Kidney tubule cell (primary cell): Measurements from ENCODE around the gene CCDC92B.

Source experiments
- DNase-seq: peaks from one replicate; pipeline ENCODE4 v3.0.0-alpha.2; 2018; ENCODE audit warnings: low spot score

The CCDC92B gene

DNA sequence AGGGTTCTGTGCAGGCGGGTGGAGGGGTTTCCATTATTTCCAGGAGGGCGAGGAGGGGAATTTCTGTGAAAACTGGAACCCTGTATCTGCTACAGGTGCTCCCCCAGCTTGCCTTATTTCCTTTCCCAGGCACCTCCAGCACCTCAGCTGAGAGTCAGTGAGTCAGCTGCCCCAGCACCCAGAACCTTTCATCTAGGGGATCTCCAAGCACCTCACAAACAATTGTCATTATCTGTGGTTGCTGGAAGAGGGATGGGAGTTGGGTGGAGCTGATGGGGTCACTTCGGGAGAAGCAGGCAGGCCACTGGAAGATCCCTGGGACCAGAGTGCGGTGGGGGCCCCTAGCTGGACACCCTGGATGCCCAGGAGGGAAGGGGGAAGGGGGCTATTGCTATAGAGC lies 27.8 kb downstream of the CCDC92B start:
- no peak for DNase-seq

DNA sequence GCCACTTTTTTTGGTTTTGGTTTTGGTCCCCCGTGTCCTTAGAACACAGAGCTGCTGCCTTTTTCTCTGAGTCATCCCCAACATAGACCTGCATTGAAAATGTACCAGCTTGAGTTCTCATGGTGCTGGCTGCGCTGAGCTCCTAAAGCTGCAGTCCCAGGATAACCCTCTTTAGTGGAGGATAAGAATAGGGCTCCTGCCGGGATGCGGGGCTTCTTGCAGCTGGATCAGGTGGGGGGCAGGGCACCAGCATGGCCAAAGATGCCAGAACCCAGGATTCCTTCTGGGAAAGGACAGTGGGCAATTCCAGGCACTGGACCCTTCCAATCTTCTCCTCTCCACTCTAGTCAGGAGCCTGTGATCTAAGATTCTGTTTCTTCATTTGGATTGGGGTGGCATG lies 29.6 kb downstream of the CCDC92B start:
- no peak for DNase-seq

DNA sequence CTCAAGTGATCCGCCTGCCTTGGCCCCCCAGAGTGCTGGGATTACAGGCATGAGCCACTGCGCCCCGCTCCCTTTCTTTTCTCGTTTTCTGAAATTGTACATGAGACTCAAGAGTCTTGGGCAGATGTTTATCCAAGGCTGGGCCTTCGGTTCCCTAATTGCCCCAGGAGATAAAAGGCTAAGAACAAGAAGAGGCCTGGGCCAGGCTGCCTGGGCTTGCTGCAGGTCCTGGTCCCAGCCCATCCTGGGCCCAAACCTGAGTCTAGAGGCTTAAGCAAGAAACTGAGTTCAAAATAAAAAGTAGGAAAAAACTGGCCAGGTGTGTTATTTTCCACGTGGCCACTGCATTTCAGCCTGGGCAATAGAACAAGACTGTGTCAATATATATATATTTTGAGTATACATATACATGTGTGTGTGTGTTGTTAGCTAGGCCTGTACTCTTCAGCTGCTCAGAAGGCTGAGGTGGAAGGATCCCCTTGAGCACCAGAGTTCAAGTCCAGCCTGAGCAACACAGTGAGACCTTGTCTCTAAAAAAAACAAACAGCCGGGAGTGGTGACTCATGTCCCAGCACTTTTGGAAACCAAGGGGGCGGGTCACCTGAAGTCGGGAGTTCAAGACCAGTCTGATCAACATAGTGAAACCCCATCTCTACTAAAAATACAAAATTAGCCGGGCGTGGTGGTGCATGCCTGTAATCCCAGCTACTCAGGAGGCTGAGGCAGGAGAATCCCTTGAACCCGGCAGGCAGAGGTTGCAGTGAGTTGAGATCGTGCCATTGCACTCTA lies 31.1 kb downstream of the CCDC92B start:
- DNase-seq: no peak

DNA sequence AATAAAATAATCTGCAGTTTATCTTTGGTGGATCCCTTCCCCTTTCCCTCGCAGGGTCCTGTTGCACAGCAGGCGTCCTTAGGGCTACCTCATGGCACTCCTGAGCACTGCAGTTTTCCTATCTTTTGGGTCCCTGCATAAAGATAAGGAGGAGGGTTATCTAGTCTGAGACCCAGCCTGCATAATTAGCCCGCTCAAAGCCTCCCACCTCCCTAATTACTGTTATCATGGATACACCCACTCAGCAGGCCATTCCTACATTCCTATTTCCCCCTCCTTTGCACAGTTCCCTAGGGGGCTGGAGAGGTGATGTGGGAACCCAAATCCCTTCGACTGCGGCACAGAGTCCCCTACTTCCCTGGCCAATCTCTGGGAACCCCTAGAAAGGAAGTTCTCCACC lies 32.8 kb downstream of the CCDC92B start:
- DNase-seq: no peak

DNA sequence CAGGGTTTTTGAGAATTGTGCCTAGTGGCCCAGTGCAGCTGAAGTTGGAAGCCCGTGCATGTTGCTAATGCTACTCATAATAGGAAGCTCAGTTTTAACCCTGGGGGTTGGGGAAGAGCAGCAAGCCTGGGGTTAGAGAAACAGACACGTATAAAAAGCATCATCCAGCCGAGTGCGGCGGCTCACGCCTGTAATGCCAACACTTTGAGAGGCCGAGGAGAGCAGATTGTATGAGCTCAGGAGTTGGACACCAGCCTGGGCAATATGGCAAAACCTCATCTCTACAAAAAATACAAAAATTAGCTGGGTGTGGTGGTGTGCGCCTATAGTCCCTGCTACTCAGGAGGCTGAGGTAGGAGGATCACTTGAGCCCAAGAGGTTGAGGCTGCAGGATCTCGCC lies 35.6 kb downstream of the CCDC92B start:
- DNase-seq: no peak

DNA sequence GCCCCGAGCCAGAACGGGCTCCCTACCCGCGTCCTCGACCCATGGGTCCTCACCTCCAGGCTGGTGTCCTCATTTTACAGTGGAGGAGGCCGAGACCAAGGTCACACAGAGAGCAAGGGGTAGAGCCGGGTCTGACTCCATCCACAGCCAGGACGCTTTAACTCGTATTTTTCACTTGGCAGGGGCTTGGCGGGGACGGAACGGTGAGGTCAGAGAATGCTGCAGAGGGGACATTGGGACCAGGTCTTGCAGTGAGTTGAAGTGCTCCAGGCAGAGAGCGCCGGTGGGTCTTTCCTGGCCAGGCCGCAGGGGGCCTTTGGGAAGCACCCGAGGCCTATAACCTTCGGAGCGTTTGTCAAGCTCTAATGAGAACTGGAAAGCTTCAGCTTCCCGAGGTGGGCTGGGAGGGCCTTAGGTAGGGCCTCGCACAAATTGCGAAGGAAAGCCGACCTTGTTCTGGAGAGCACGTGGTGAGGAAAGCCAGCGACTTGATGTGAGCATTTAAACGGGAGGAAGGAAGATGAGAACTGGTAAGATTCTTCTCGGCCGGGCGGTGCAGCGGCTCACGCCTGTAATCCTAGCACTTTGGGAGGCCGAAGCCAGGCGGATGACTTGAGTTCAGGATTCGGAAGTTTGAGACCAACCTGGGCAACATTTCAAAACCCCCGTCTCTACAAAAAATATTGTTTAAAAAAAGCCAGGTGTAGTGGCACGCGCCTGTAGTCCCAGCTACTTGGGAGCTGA lies 37.0 kb downstream of the CCDC92B start:
- peak; percentile 27 for DNase-seq

DNA sequence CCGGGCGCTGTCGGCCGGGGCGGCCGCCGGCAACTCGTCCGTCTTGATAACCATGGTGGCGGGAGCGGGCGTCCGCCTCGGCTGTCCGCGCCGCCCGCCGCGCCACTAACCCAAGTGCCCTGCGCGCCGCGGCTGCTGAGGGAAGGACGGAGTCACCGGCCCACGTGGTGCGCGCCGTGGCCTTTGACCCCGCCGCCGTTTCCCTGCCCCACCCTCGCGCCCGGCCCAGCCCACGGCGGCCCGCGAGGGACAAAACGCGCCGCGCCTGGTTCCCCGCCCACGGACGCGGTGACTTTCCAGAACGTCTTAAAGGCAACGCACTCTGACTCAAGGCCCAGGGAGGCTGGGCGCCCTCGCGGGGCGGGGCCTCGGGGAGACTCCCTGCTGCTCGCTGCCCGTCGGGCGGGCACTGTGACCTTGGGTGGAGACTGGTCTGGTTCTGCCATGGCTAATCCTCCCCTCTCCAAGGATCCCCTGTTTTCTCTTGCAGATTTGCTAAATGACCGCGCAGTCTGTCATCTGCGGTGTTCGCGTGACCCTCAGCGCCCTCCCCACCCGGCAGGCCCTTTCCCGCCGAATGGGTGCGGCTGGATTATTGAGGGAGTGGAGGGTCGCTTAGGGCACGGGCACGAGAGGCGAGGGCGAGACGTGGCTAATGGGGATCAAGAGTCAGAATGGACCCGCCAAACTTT lies 37.7 kb downstream of the CCDC92B start, which contains the start of gene CLUH:
Gene CLUH, minus strand, starts transcription at position 157 of the 692 bp plus-strand sequence. Its CDS starts 103 bp downstream, at position 54.
- peak; percentile 98 for DNase-seq

DNA sequence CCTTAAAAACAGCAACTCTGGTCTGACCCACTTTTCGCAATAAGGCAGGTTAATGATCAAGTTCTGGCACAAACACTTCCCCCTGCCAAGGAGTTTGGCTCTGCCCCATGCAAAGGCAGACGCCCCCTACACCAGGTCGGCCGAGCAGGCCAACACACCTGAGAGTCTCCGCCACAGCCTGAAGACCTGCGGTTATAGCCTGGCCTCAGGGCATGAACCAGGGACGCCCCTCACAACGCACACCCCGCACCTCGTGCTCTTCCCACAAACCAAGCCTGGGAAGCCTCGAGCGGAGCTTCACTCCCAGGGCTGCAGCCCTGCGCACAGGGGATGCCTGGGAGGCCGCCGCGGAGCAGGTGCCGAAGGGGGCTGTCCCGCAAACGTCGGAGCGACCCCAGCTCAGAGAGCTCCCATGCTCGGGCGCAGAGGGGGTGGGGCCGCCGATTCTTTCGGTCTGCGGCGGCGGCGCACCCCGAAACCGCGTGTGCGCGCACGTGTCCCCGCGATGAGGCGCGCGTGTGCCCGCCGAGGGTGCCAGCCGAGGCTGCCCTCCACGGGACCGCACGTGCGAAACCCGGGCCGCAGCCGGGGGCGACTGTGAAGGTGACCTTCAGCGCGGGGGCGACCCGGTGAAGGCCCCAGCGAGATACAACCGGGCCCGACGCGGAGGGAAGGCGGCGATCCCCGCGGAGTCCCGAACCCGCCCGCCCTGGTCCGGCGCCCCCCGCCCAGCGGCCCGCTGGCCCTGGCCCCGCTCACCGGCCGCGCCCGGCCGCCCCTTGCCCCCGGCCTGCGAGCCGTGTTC lies 38.4 kb downstream of the CCDC92B start:
- peak; percentile 50 for DNase-seq

DNA sequence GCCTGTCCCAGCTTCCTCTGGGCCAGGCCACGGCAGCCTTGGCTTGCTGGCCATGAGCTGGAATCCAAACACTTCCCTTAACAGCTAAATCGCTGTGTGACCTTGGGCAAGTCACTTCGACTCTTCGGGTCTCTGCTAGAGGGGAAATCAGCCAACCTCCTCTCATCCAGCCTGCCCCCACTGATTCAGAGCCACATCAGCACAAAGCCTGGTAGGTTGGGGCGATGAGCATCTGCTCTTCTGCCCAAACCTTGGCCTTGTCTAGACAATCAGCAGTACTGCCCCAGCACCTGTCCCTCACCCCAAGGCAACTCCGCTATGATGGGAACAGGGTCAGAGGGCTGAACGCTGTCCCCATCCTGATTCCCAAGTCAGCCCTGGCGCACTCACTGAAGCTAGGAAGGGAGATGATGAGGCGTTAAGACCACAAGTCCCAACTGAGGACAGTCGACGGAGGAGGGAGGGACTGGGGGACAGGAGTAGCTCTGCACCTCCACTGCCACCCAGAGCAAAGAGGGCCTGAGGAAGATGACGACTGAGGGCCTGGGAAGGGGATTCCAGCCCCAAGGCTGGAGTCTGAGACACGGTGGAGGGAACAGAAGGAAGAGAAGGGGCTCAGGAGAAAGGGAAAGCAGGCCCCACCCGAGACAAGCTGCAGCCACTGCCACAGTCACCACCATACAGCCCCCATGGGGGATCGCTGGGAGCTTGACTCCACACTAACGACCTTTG lies 39.2 kb downstream of the CCDC92B start:
- peak; percentile 25 for DNase-seq

DNA sequence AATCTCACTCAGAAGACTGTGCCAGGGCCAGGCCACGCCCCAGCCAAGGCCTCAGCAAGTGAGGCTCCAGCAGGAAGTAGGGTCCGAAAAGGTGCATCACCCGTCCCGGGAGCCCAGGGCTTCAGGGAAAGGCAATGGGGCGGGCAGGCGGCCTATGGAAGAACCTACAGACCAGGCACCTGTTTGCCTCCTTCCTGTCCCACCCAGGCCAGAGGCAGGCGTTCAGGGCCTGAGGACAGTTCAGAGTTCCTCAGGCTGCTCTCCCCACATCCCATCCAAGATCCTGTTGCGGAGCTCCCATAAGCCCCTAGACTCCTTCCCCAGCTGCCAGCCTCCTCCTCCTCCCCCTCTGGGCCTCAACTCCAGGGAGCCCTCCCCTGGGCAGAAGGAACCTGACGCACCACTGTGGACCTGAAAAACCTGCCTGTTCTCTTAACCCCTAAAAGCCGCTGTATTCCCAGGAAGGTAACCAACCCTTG lies 40.2 kb downstream of the CCDC92B start:
- DNase-seq: peak; percentile 87

DNA sequence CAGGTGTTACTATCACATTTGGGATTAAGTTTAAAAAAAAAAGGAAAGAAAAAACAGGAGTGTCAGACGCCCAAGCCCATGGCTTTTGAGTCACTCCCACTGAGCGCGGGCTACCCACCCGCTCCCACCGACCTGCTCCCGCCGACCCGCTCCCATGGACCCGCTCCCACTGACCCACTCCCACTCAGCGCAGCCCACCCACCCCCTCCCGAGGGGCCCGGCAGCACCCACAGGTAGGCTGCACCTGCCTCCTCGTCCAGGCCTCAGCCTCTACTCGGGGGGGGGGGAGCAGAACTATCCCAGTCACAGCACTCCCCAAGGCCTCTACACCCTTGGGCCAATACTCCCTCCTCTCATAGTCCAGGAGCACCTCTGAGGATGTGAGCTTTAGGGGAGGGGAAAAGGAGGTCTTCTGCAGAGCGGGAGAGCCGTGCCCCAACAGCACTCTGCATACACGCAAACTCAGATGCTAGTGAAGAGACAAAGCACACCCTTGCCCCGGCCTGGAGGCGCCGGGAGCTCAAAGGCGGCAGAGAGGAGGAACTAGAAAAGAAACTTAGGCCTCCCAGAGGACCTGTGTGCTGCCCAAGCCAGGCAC lies 40.8 kb downstream of the CCDC92B start:
- no peak for DNase-seq

DNA sequence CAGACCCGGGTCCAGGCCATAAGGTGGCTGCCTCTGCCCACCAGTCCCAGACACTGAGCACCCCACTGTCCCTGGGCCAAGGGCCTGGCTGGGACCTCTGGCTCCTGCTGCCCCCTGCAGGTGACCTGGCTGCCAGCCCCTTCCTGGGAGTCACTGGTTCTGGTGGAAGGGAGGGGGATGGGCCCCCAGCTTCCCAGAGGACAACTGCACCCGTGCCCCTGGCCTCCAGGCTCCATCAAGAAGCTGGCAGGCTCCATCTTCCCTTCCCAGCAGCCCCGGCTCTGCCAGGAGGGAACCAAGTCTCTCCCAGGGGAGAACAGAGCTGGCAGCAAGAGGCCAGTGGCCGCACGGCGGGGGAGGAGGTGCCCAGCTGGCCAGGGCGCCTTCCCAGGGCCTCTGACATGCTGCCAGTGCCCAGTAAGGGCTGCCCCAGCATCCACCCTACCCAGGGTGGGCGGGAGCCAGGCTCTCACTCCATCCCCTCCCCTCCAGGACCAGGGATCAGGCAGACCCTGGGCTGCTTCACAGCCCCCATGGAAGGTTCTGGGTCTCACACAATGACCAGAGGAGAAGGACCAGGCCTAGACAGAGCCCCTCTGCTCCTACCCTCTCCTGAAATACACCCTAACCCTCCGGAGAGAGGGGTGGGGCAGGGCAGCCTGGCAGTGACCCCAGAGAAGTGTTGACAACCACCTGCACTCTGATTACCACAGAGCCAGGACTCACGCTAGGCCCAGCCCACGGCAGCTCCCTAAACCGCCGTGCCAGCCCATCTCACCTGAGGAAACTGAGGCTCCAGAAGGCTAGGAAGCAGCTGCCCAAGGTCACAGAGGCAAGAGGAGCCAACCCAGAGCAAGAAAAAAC lies 41.5 kb downstream of the CCDC92B start:
- peak; percentile 57 for DNase-seq

DNA sequence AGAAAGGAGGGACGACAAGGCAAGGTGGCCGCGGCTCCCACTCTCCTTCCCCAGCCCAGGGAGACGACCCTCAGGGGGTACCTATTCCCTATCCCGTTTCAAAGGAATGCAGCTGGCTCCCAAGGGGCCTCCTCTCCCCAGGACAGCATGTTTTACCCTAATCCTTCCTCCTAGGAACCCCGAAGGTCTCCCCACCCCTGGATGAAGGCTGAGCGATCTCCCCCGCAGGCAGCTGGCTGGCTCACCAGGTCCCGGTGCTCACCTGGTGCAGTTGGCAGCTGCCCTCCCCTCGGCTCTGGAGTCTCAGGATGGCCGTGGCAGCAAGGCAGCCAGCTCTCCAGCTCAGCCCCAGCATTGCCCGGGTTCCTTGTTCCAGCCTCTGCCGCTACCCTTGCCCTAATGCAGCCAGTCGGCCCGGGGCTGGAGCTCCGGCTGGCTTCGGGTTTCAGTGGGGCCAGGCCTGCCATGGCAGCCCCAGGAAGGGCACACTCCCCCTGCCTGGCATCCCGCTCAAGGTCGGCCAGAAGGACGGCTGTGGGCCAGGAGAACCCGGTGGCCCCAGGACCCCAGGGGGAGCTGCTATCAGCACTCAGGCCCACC lies 42.4 kb downstream of the CCDC92B start:
- DNase-seq: no peak

DNA sequence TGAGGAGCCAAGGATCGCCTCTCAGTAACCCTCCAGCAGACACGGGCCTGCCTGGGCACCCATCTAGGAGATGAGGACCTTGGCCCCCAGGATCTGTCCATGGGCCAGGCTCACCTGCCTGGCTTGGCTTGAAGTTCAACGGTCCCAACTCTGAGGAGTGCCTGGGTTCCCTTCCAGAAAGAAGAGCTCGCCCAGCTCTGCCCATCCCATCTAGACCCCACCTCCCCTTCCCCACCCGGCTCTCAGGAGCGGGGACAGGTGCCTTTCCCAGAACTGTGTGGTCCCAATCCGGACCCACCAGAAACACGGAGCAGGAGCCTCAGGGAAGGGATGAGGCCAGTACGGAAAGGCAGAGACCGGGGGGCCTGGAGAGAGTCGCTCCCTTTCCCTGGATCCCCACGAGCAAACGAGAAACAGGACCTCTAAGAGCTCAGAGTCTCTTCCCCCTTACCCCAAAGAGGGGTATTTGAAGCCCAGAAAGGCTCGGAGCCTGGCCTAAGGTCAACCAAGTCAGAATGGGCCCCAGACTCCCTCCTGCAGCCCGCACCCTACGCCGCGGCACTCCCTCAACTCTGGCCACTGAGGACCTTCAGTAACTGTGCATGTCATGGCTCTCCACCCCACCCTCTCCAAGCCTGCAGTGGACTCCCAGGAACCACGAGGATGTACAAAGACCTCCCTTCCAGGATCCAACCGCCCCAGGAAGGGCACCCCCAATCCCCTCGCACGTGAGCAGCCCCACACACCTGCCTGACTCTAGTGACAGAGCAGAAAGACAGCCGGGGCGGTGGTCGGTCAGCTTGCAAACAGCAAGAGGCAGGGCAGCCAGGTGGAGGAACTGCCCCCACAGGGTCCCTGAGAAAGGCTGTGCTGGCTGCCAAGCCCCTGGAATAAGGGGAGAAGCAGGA lies 43.3 kb downstream of the CCDC92B start:
- no peak for DNase-seq

DNA sequence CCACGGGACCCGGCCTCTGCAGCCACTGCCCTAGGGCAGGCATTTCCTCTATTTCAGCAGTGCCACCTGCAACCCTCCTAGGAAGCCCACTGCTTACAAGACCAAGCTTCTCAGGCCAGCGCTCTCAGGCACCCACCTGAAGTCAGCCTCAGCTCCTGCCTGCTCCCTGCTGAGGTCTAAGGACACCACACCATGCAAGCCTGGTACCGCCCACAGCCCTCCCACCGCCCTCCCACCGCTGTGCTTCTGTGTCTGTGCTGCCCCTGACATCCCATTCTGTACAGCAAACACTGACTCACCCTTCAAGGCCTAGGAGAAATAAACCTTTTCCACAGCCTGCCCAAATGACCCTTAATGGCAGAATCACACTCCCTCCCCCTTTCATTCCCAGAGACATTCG lies 44.2 kb downstream of the CCDC92B start:
- peak; percentile 53 for DNase-seq

DNA sequence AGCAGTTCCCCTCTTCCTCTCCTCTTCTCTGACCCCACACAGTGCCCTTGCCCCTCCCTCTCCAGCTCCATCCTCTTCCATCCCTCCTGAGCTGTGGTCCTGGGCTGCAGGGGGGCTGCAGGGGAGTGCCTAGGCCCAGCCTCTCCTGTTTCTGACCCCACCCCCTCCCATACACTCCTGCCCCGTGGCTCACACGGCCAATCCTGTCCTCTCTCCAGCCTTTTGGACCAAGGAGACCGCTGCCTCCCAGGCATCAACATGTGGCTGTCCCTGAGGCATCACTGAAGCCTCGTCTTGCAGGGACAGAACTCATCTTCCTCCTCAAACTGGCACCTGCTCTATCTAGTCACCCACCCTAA lies 44.6 kb downstream of the CCDC92B start:
- DNase-seq: no peak

DNA sequence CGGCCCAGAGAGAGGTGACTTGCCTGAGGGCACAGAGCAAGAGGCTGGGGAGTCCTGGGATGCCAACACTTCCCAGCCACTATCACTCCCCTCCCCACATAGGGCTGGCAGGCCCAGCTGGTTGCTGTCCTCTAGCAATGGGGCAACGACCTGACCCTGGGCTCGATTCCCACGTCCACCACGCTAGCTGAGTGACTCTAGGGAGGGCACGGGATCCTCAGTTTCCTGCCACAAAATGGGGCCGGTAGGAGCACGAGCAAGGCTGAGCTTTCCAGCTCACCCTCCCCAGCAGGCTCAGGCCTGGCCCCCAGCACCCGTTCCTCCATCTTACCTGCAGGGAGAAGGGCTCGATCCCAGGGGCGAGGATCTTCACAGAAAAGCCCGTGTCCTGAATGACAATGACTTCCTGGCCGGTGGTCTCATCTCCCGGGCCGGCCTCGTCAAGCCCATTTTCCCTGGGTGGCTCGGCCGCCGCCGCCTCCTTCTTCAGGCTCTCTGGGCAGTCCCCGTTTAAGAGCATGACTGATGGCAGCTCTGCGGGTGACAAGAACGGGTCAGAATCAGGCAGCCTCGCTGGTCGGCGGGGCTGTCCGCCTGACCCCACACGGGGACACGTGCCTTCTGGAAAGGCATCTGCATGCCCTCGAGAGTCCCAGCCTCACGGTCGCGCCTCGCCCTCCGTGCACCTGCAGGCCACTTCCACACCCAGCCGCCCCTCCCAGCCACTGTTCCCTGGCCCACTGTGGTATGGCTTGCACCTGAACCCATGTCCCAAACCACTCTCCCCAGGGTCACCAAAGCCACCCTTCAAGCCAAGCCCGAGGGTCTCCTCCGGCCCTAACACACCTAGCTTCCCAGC lies 45.2 kb downstream of the CCDC92B start:
- no peak for DNase-seq
